KMS-11 (cell line): Measurements from ENCODE around the gene TMEM95.

Experiments used
- H2AFZ ChIP-seq: fragments of 200-600 bp; sonication (generic); 2 replicates; pipeline ENCODE4 v1.6.1; 2016; ENCODE audit warnings: antibody characterized with exemption, mixed run types, low read depth
- H3K27ac ChIP-seq: fragments of 200-600 bp; sonication (generic); 2 replicates; pipeline ENCODE4 v1.6.1; 2016; ENCODE audit warnings: mild to moderate bottlenecking, mixed run types
- H3K27me3 ChIP-seq: fragments of 200-600 bp; sonication (generic); 2 replicates; pipeline ENCODE4 v1.6.1; 2017; ENCODE audit warnings: mild to moderate bottlenecking, low read depth, mixed run types, moderate library complexity; ENCODE audit not compliant: insufficient read depth
- H3K36me3 ChIP-seq: fragments of 200-600 bp; sonication (generic); 2 replicates; pipeline ENCODE4 v1.6.1; 2017; ENCODE audit warnings: mild to moderate bottlenecking, mixed run types; ENCODE audit not compliant: insufficient read depth
- H3K4me1 ChIP-seq: fragments of 200-600 bp; sonication (generic); 2 replicates; pipeline ENCODE4 v1.6.1; 2016; ENCODE audit warnings: mild to moderate bottlenecking, low read depth, mixed run types; ENCODE audit not compliant: poor library complexity, severe bottlenecking
- H3K4me2 ChIP-seq: fragments of 200-600 bp; sonication (generic); 2 replicates; pipeline ENCODE4 v1.7.0; 2016; ENCODE audit warnings: mild to moderate bottlenecking, mixed run types
- H3K4me3 ChIP-seq: fragments of 200-600 bp; sonication (generic); IDR thresholded peaks from 2 replicates; pipeline ENCODE4 v1.6.1; 2017; ENCODE audit warnings: low read depth, low read length, mixed read lengths; ENCODE audit not compliant: insufficient read depth
- H3K79me2 ChIP-seq: fragments of 200-600 bp; sonication (generic); 2 replicates; pipeline ENCODE4 v1.6.1; 2016; ENCODE audit warnings: low read depth, mixed run types; ENCODE audit not compliant: insufficient read depth
- H3K9ac ChIP-seq: fragments of 200-600 bp; sonication (generic); 2 replicates; pipeline ENCODE4 v1.6.1; 2016; ENCODE audit warnings: mild to moderate bottlenecking, mixed run types
- H4K20me1 ChIP-seq: fragments of 200-600 bp; sonication (generic); 2 replicates; pipeline ENCODE4 v1.6.1; 2016; ENCODE audit warnings: mild to moderate bottlenecking, mixed run types; ENCODE audit not compliant: insufficient read depth
- TF ChIP-seq, protein P1 (sequence below): fragments of 200-600 bp; sonication (generic); conservative IDR thresholded peaks from 2 replicates; pipeline ENCODE4 v1.6.1; 2017; ENCODE audit warnings: low read depth, mild to moderate bottlenecking, antibody characterized with exemption, low read length, moderate library complexity, mixed read lengths

The TMEM95 gene

GRCh38 chr17:7326186-7326585 is 28.8 kb upstream of the TMEM95 start:
- Histone ChIP-seq H4K20me1 (no peaks in the 10 kb centered on the region), H3K27ac (no peak overlapping the region), H3K4me1 (no peaks in the 10 kb centered on the region), H3K27me3 (no peaks in the 10 kb centered on the region), H3K9ac (no peak overlapping the region), H3K79me2 (no peaks in the 10 kb centered on the region), H3K36me3 (no peaks in the 10 kb centered on the region), H3K4me3 (no peak overlapping the region), H3K4me2 (no peak overlapping the region), H2AFZ (no peak overlapping the region)
- TF ChIP-seq, protein P1, sequence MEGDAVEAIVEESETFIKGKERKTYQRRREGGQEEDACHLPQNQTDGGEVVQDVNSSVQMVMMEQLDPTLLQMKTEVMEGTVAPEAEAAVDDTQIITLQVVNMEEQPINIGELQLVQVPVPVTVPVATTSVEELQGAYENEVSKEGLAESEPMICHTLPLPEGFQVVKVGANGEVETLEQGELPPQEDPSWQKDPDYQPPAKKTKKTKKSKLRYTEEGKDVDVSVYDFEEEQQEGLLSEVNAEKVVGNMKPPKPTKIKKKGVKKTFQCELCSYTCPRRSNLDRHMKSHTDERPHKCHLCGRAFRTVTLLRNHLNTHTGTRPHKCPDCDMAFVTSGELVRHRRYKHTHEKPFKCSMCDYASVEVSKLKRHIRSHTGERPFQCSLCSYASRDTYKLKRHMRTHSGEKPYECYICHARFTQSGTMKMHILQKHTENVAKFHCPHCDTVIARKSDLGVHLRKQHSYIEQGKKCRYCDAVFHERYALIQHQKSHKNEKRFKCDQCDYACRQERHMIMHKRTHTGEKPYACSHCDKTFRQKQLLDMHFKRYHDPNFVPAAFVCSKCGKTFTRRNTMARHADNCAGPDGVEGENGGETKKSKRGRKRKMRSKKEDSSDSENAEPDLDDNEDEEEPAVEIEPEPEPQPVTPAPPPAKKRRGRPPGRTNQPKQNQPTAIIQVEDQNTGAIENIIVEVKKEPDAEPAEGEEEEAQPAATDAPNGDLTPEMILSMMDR: no peak

DNA sequence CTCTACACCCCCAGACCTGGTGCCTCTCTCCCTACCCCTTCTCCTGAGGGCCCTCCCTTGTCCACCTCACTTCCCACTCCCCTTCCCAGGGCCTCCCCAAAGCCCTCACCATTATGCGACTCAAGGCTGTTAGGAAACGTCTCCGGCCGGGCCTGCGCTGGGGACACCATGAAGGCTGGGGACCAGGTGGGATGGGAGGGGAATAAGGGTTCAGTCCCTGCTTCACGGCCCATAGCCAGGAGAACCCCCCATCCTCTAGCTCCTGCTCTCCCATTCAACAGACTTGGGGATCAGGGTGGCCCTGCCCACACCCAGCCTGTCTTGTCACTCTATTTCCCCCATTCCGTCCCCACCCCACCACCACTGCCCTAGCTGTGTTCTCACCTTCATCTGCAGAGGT is 27.9 kb upstream of the TMEM95 start:
- Histone ChIP-seq H3K4me3 (no peak overlapping the region), H2AFZ (no peak overlapping the region), H3K9ac (no peak overlapping the region), H3K4me1 (no peaks in the 10 kb centered on the region), H3K36me3 (no peaks in the 10 kb centered on the region), H3K27ac (no peak overlapping the region), H4K20me1 (no peaks in the 10 kb centered on the region), H3K27me3 (no peaks in the 10 kb centered on the region), H3K4me2 (no peak overlapping the region), H3K79me2 (no peaks in the 10 kb centered on the region)
- TF ChIP-seq, protein P1: no peak

- Histone ChIP-seq H3K36me3 (no peaks in the 10 kb centered on the region), H3K27ac (no peak overlapping the region), H3K4me2 (no peak overlapping the region), H4K20me1 (no peaks in the 10 kb centered on the region), H3K9ac (no peak overlapping the region), H3K4me3 (no peak overlapping the region), H3K4me1 (no peaks in the 10 kb centered on the region), H3K79me2 (no peaks in the 10 kb centered on the region), H3K27me3 (no peaks in the 10 kb centered on the region), H2AFZ (no peak overlapping the region)
- TF ChIP-seq, protein P1: no peak
These were observed 27.5 kb upstream of the TMEM95 start for GRCh38 chr17:7327501-7327900.

- Histone ChIP-seq H4K20me1 (no peaks in the 10 kb centered on the region), H3K27ac (no peak overlapping the region), H3K4me3 (no peak overlapping the region), H3K79me2 (no peaks in the 10 kb centered on the region), H2AFZ (no peak overlapping the region), H3K27me3 (no peaks in the 10 kb centered on the region), H3K4me1 (no peaks in the 10 kb centered on the region), H3K4me2 (peak overlapping the region; percentile 29; the same call in 1 of the 2 replicates), H3K36me3 (no peaks in the 10 kb centered on the region), H3K9ac (no peak overlapping the region)
- TF ChIP-seq, protein P1: no peak
These were observed 26.9 kb upstream of the TMEM95 start for GRCh38 chr17:7328009-7328408.
